ENCODE measurements around the gene DMRTB1.

DNA sequence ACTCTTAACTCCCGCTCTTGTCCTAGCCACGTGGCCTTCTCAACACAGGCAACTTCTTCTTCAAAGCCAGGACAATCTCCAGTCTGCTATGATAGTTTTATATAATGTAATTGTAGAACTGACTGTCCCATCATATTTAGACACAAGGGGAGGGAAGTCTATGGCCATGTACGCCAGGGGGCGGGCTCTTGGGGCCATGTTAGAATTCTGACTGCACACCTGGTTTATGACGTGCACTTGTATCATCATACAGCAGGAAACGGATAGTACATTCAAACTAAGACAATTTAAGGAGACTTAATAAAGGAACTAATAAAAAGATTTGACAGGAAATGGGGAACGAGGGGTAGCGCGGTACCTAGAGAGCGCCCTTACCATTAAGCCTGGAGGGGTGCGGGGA is 21.5 kb downstream of the DMRTB1 start:
- TF ChIP-seq, protein P1, sequence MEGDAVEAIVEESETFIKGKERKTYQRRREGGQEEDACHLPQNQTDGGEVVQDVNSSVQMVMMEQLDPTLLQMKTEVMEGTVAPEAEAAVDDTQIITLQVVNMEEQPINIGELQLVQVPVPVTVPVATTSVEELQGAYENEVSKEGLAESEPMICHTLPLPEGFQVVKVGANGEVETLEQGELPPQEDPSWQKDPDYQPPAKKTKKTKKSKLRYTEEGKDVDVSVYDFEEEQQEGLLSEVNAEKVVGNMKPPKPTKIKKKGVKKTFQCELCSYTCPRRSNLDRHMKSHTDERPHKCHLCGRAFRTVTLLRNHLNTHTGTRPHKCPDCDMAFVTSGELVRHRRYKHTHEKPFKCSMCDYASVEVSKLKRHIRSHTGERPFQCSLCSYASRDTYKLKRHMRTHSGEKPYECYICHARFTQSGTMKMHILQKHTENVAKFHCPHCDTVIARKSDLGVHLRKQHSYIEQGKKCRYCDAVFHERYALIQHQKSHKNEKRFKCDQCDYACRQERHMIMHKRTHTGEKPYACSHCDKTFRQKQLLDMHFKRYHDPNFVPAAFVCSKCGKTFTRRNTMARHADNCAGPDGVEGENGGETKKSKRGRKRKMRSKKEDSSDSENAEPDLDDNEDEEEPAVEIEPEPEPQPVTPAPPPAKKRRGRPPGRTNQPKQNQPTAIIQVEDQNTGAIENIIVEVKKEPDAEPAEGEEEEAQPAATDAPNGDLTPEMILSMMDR (IDR thresholded peaks at IDR 0.05; ENCODE audit: low read depth, low read length), result no peak
- no peak for TF ChIP-seq EZH2phosphoT487 (IDR thresholded peaks at IDR 0.05; ENCODE audit: low read depth)
